ENCODE data around the gene KEAP1. TPM values are rescaled to one million over a fixed set of nuclear protein-coding genes. Genes with fewer than 3 reads are reported as not detected.

The KEAP1 gene
- total RNA-seq, 4 donors from 2014 or later: 36.2 to 55.9 (median 48.0) TPM

- TF ChIP-seq CTCF (IDR thresholded peaks at IDR 0.05; ENCODE audit: low read depth): no peak
These were observed 30.7 kb upstream of the KEAP1 start for GRCh38 chr19:10533646-10534386.

GRCh38 chr19:10532457-10532856 is 29.3 kb upstream of the KEAP1 start:
- no peak for TF ChIP-seq CTCF (IDR thresholded peaks at IDR 0.05; ENCODE audit: low read depth)

- TF ChIP-seq CTCF (IDR thresholded peaks at IDR 0.05; ENCODE audit: low read depth): no peak
These were observed 22.5 kb upstream of the KEAP1 start for GRCh38 chr19:10525636-10526035.

- no peak for TF ChIP-seq CTCF (IDR thresholded peaks at IDR 0.05; ENCODE audit: low read depth)
These were observed 20.0 kb upstream of the KEAP1 start for GRCh38 chr19:10523135-10523636.

GRCh38 chr19:10521461-10522171 is 18.5 kb upstream of the KEAP1 start:
- TF ChIP-seq CTCF (IDR thresholded peaks at IDR 0.05; ENCODE audit: low read depth): no peak

- TF ChIP-seq CTCF (IDR thresholded peaks at IDR 0.05; ENCODE audit: low read depth): no peak
These were observed 17.6 kb upstream of the KEAP1 start for GRCh38 chr19:10520652-10521318.

GRCh38 chr19:10519421-10519820 is 16.3 kb upstream of the KEAP1 start:
- TF ChIP-seq CTCF (IDR thresholded peaks at IDR 0.05; ENCODE audit: low read depth): no peak
